ENCODE measurements around the gene MANEA.
A peak's percentile ranks its signal among the peaks of the same experiment; 100 is the strongest.

MANEA gene, protein sequence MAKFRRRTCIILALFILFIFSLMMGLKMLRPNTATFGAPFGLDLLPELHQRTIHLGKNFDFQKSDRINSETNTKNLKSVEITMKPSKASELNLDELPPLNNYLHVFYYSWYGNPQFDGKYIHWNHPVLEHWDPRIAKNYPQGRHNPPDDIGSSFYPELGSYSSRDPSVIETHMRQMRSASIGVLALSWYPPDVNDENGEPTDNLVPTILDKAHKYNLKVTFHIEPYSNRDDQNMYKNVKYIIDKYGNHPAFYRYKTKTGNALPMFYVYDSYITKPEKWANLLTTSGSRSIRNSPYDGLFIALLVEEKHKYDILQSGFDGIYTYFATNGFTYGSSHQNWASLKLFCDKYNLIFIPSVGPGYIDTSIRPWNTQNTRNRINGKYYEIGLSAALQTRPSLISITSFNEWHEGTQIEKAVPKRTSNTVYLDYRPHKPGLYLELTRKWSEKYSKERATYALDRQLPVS

DNA sequence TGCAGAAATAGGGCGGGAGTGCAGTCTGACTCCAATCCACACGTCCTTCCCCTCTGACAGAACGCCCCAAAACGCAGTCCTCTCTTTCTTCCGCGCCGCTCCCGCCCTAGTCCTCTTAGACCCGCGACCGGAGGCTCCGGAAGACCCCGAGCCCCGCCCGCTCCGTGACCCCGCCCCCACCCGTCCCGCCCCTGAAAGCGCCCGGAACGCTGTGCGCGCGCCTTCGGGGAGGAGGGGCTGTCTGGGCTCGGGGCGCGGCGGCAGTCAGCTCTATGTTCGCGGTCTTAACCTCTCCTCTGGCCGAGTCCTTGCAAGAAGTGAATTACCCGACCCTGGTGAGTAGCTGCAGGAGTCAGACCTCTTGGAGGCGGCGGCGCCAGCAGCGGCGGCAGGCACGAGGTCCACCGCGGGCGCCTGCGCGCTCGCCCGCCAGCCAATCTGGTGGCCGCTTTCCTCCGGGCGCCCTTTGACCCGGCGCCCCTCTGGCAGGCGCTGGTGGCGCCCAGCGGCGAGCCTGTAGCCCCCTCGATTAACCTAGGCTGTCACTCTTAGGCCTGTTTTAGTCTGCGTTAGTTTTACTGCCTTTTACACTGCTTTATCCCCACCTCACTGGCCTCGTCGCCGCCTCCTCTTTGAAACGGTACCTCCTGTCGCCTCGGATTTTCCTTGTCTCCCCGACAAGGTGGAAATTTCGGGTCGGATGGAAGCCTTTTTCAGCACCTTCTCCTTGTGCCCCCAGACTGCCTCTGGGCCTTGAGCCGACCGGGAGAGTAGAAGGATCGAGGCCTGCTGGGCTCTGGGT, at the start of gene MANEA:
TSS of gene MANEA (plus strand) at position 232 of the 802 bp plus-strand sequence. CDS start 8,905 bp downstream, outside the sequence.
- H3K4me3 ChIP-seq (ENCODE audit: low read depth, low read length) = peak within 1 kb of the TSS; percentile 78
- TF ChIP-seq, protein P1, sequence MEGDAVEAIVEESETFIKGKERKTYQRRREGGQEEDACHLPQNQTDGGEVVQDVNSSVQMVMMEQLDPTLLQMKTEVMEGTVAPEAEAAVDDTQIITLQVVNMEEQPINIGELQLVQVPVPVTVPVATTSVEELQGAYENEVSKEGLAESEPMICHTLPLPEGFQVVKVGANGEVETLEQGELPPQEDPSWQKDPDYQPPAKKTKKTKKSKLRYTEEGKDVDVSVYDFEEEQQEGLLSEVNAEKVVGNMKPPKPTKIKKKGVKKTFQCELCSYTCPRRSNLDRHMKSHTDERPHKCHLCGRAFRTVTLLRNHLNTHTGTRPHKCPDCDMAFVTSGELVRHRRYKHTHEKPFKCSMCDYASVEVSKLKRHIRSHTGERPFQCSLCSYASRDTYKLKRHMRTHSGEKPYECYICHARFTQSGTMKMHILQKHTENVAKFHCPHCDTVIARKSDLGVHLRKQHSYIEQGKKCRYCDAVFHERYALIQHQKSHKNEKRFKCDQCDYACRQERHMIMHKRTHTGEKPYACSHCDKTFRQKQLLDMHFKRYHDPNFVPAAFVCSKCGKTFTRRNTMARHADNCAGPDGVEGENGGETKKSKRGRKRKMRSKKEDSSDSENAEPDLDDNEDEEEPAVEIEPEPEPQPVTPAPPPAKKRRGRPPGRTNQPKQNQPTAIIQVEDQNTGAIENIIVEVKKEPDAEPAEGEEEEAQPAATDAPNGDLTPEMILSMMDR (IDR thresholded peaks at IDR 0.05; ENCODE audit: low read depth, low read length, missing control alignments) = no peak
- peak; percentile 85 for DNase-seq (ENCODE audit: low read depth)

DNA sequence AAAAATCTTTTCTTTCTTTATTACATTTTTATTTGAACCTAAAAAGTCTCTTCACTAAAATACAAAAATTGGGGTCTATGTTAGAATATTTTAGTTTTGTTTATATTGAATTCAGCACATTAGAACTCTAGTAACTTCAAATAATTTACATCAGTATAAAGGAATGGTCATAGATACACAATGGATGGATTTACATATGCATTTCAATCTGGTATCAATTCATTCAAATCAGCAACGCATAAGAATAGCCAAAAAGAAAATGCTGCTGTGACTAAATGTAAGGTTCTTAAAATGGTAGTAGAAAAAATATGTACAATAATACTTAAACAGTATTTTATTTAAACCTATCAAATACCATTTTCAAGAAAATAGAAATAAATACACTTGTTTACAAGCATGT, 47.6 kb upstream of the MANEA start:
- no peak for DNase-seq (ENCODE audit: low read depth)
- no peak overlapping the region for H3K4me3 ChIP-seq (ENCODE audit: low read depth, low read length)

DNA sequence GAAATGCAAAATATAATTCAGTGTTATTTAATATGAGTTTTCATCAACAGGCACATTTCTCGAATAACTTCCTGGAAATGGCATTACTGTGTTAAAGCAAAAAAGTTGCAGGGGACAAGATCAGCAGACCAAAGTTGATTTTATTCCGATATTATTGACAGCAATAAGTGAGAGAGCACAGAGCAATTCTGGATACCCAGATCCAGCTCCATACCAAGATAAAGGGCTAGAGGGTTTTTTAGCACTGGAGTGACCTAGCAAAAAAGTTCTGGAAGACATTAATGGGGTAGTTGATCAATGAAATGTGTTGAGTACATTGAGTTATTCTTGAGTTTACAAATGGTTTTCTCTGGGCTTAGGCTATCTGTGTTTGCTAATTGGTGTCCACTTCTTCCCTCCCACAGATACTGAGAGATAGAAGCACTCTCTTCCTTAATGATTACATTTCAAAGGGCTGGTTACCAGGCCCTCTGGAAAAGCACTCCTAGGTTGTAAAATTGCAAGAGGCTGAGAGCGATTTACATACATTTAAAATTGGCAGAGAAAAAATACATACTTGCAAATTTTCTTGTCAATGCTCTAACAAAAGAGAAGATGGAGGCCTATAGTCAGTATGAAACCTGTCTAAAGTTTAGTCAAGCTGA, 47.0 kb upstream of the MANEA start:
- no peak for DNase-seq (ENCODE audit: low read depth)
- TF ChIP-seq, protein P1 (IDR thresholded peaks at IDR 0.05; ENCODE audit: low read depth, low read length, missing control alignments) = no peak

More for the DNA sequence above, 47.6 kb upstream of the MANEA start:
- TF ChIP-seq, protein P1 (IDR thresholded peaks at IDR 0.05; ENCODE audit: low read depth, low read length, missing control alignments) = no peak

DNA sequence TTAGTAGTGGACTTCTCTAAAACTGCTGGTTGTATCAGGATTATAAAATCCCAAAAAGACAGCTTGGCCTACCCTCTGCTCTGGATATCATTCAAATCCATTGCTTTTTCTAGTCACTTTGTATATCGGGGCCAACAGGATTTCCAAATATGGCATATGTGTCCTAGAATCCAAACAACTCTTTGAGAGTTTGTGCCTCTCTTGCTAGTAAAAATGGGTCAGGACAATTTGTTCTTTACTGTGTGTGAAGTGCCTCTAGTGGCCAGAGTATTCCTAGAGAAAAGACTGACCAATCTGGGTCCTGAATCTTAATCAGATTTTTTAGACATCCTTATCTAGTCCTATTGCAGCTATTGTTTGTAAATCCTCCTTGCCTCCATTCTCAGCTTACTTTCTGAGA, 33.5 kb upstream of the MANEA start:
- H3K4me3 ChIP-seq (ENCODE audit: low read depth, low read length) = no peak overlapping the region
- TF ChIP-seq, protein P1 (IDR thresholded peaks at IDR 0.05; ENCODE audit: low read depth, low read length, missing control alignments) = no peak
- DNase-seq (ENCODE audit: low read depth) = no peak

More for the DNA sequence above, 47.0 kb upstream of the MANEA start:
- no peak overlapping the region for H3K4me3 ChIP-seq (ENCODE audit: low read depth, low read length)

DNA sequence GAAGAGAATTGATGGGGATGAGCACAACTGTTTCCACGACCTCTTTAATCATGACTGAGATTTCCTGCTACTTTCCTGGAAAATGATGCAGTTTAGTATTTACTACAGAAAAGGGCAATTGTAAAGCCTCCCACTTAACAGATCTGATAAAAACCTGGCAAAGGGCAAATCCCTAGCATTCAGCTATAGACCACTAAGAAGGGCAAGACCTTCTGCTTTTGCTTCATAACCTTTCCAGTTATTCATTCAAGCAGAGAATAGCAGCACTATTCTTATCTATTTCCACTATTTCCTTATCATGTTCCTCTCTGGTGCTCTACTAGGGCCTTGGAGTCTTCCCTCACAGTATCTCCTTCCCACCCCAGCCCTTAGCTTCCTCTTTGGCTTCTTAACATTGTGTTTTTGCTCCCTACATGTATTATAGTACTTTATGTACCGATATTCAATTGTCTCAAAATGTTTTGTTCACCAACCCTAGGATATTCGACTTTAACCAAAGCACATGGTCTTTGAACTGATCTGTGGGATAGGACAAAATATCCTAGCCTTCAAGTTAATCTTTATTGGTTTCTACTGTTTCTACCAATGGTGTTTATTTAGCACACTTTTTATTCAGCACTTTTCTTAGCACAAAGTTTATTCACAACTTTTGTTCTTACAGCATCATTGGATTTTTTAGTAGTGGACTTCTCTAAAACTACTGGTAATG, 32.7 kb upstream of the MANEA start:
- no peak for DNase-seq (ENCODE audit: low read depth)
- TF ChIP-seq, protein P1 (IDR thresholded peaks at IDR 0.05; ENCODE audit: low read depth, low read length, missing control alignments) = no peak
- H3K4me3 ChIP-seq (ENCODE audit: low read depth, low read length) = no peak overlapping the region

DNA sequence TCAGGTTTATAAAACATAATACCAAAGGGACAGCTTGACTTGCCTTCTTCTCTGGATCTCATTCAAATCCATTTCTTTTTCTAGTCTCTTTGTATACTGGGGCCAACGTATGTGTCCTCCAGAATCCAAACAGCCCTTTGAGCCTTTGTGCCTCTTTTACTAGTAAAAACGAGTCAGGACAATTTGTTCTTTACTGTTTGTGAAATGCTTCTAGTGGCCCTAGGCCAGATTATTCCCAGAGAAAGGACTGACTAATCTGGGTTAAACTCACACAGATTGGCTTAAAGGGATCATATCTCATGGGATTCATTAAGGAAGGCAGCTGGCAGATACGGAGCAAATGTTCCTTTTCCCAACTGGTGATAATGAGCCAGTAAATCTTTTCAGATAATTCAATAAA, 32.1 kb upstream of the MANEA start:
- H3K4me3 ChIP-seq (ENCODE audit: low read depth, low read length) = no peak overlapping the region
- TF ChIP-seq, protein P1 (IDR thresholded peaks at IDR 0.05; ENCODE audit: low read depth, low read length, missing control alignments) = no peak
- no peak for DNase-seq (ENCODE audit: low read depth)

Measured in GM12864 (cell line).